Cardiac muscle cell (in vitro differentiated cells and primary cell): Measurements from ENCODE around the gene SERPINA5. TPM values are rescaled to one million over a fixed set of nuclear protein-coding genes. Genes with fewer than 3 reads are reported as not detected.

Experiments
- DNase-seq, 2 donors: peaks; one replicate each; pipeline versions ENCODE4 v3.0.0 to v3.0.0-alpha.2; 2010 to 2017; ENCODE audit warnings: low read depth in 1 of 2, low spot score in 1 of 2
- H3K27ac ChIP-seq: fragments of 200-600 bp; sonication (generic); 2 replicates; pipeline ENCODE4 v1.5.1; 2016
- H3K27me3 ChIP-seq: fragments of 200-600 bp; sonication (generic); 2 replicates; pipeline ENCODE4 v1.6.0; 2016; ENCODE audit warnings: control low read depth
- H3K36me3 ChIP-seq: fragments of 200-600 bp; sonication (generic); 2 replicates; pipeline ENCODE4 v1.5.1; 2016; ENCODE audit warnings: control low read depth
- H3K4me1 ChIP-seq: fragments of 200-600 bp; sonication (generic); 2 replicates; pipeline ENCODE4 v1.8.1; 2017; ENCODE audit warnings: low read depth, mild to moderate bottlenecking, mixed run types
- H3K4me3 ChIP-seq: fragments of 200-600 bp; sonication (generic); 2 replicates; pipeline ENCODE4 v1.5.1; 2016; ENCODE audit warnings: mild to moderate bottlenecking
- H3K9me3 ChIP-seq: fragments of 200-600 bp; sonication (generic); 2 replicates; pipeline ENCODE4 v1.5.1; 2017; ENCODE audit warnings: low read depth, mild to moderate bottlenecking, control low read depth
- CTCF ChIP-seq: IDR thresholded peaks from 2 replicates; pipeline ENCODE4 v1.5.1; 2012; ENCODE audit warnings: low read depth, mild to moderate bottlenecking, low read length
- polyA plus RNA-seq: library from polyadenylated mRNA; unstranded; fragments of >200 nt; fragmentation: Nextera tagmentation; extraction: Ambion mirVana; gene quantifications from 2 replicates; pipeline ENCODE4 v1.2.1, GENCODE V29; 2016
- total RNA-seq: library from RNA; depleted of rRNA; stranded (reverse); fragments of >200 nt; gene quantifications from 2 replicates; pipeline ENCODE4 v1.2.3, GENCODE V29; 2016

Gene SERPINA5
- total and polyA plus RNA-seq, 2 experiments from 2014 or later = not detected

GRCh38 chr14:94623422-94623809, 42.2 kb downstream of the SERPINA5 start:
- Histone ChIP-seq H3K27ac (no peak overlapping the region), H3K4me1 (no peaks in the 10 kb centered on the region), H3K4me3 (no peak overlapping the region), H3K27me3 (peaks cover 20% of the 10 kb centered on the region), H3K9me3 (no peaks in the 10 kb centered on the region), H3K36me3 (no peaks in the 10 kb centered on the region)
- no peak for DNase-seq
- TF ChIP-seq CTCF = no peak

- Histone ChIP-seq H3K27me3 (peaks cover 23% of the 10 kb centered on the region), H3K9me3 (no peaks in the 10 kb centered on the region), H3K4me1 (no peaks in the 10 kb centered on the region), H3K36me3 (no peaks in the 10 kb centered on the region), H3K4me3 (no peak overlapping the region), H3K27ac (no peak overlapping the region)
- DNase-seq = no peak
- TF ChIP-seq CTCF = no peak
Observed at GRCh38 chr14:94623856-94624499, 42.8 kb downstream of the SERPINA5 start.

GRCh38 chr14:94624537-94625352, 43.5 kb downstream of the SERPINA5 start:
- no peak for TF ChIP-seq CTCF
- no peak for DNase-seq
- Histone ChIP-seq H3K36me3 (no peaks in the 10 kb centered on the region), H3K4me1 (no peaks in the 10 kb centered on the region), H3K9me3 (no peaks in the 10 kb centered on the region), H3K27ac (no peak overlapping the region), H3K4me3 (no peak overlapping the region), H3K27me3 (peaks cover 27% of the 10 kb centered on the region)

GRCh38 chr14:94625353-94625635, 44.1 kb downstream of the SERPINA5 start:
- no peak overlapping the region for H3K4me3 ChIP-seq

GRCh38 chr14:94628578-94628977, 47.4 kb downstream of the SERPINA5 start:
- Histone ChIP-seq H3K9me3 (no peaks in the 10 kb centered on the region), H3K36me3 (no peaks in the 10 kb centered on the region), H3K27ac (no peak overlapping the region), H3K27me3 (peaks cover 36% of the 10 kb centered on the region), H3K4me3 (no peak overlapping the region), H3K4me1 (no peaks in the 10 kb centered on the region)
- DNase-seq = no peak
- TF ChIP-seq CTCF = no peak

More at GRCh38 chr14:94625353-94625635, 44.1 kb downstream of the SERPINA5 start:
- Histone ChIP-seq H3K36me3 (no peaks in the 10 kb centered on the region), H3K9me3 (no peaks in the 10 kb centered on the region), H3K27ac (no peak overlapping the region), H3K4me1 (no peaks in the 10 kb centered on the region), H3K27me3 (peaks cover 27% of the 10 kb centered on the region)
- DNase-seq = no peak
- TF ChIP-seq CTCF = no peak
